ENCODE measurements around the gene CTR9.

DNA sequence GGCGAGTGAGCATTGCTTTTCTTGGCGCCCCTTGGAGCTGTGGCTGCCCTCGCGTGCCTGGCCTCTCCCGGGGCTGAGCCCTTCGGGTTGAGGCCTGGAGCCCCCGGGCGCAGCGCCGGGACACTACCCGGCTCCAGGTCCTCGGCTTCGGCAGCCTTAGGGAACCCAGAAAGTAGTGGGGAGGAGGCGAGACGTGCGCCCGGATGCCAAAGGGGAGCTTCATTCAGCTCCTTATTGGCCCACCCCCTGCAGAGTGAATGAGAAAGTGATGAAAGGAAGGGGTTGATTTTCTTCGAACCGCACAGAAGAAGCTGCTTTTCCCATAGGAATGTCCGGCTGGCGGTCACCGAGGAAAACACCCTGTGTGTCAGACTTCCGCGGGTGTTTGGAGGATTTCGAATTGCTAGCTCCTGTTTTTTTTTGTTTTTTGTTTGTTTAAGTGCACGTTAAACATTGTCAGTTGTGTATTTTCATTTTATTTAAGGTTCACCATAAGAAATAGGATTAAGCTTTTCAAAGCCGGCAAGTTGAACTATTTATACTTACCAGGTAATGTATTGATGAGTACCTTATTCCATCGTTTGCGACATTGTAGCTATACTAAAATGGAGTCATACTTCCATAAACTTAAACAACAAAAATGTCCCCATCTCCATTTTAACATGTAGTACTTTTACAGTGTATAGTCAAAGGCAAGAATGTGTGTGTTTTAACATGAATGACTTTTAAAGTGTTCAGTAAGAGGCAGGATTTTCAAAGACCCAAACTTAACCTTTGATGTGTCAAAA is 58.5 kb downstream of the CTR9 start:
- TF ChIP-seq POLR2A (IDR thresholded peaks at IDR 0.05; ENCODE audit: low read length) (no peak), GATA1 (IDR thresholded peaks at IDR 0.05; ENCODE audit: low read depth, low read length) (no peak)
